ENCODE data around the gene VAMP5. TPM values are rescaled to one million over a fixed set of nuclear protein-coding genes. Genes with fewer than 3 reads are reported as not detected.

Gene VAMP5
- total RNA-seq, 1 experiment from 2014 or later, result 1.9 TPM

GRCh38 chr2:85548608-85548900 is 35.7 kb upstream of the VAMP5 start (continued):
- TF ChIP-seq CTCF (IDR thresholded peaks at IDR 0.05 in 2 of 3, conservative IDR thresholded peaks at IDR 0.05 in 1 of 3; ENCODE audit: borderline replicate concordance in 1 of 3, insufficient read depth in 1 of 3, low read depth in 2 of 3, low read length in 2 of 3), result no peak
- no peak for TF ChIP-seq REST (IDR thresholded peaks at IDR 0.05; ENCODE audit: low read depth)

GRCh38 chr2:85549095-85549494 is 35.1 kb upstream of the VAMP5 start:
- no TSS peak for BruUV-seq (replicated peaks)
- TF ChIP-seq FOSL1 (IDR thresholded peaks at IDR 0.05; ENCODE audit: low read depth), result no peak
- TF ChIP-seq POLR2A (IDR thresholded peaks at IDR 0.05; ENCODE audit: borderline replicate concordance, extremely low read depth, insufficient read depth, insufficient read length), result no peak
- TF ChIP-seq CTCF (IDR thresholded peaks at IDR 0.05 in 2 of 3, conservative IDR thresholded peaks at IDR 0.05 in 1 of 3; ENCODE audit: borderline replicate concordance in 1 of 3, insufficient read depth in 1 of 3, low read depth in 2 of 3, low read length in 2 of 3), result no peak
- no peak for TF ChIP-seq RAD21 (IDR thresholded peaks at IDR 0.05; ENCODE audit: low read depth)
- no peak for TF ChIP-seq TCF7L2 (IDR thresholded peaks at IDR 0.05; ENCODE audit: borderline replicate concordance, extremely low read depth, insufficient read depth, insufficient read length)
- no peak for TF ChIP-seq ELF1 (IDR thresholded peaks at IDR 0.05; ENCODE audit: borderline replicate concordance, low read depth)
- TF ChIP-seq ZBTB33 (IDR thresholded peaks at IDR 0.05; ENCODE audit: extremely low read depth, insufficient replicate concordance, low read length), result no peak
- no peak for TF ChIP-seq POLR2AphosphoS5 (IDR thresholded peaks at IDR 0.05; ENCODE audit: low read depth, low read length)
- no peak for TF ChIP-seq YY1 (IDR thresholded peaks at IDR 0.05; ENCODE audit: extremely low read depth, insufficient replicate concordance, low read depth, low read length)
- no peak for TF ChIP-seq CEBPB (IDR thresholded peaks at IDR 0.05; ENCODE audit: low read depth)
- no peak for TF ChIP-seq EZH2phosphoT487 (IDR thresholded peaks at IDR 0.05; ENCODE audit: borderline replicate concordance)
- no peak for TF ChIP-seq ATF3 (IDR thresholded peaks at IDR 0.05)

More at GRCh38 chr2:85549095-85549494, 35.1 kb upstream of the VAMP5 start:
- Histone ChIP-seq H3K4me2 (ENCODE audit: low read length) (no peak overlapping the region), H3K4me1 (ENCODE audit: control insufficient read depth in 1 of 2, insufficient read depth in 2 of 2, low read length in 2 of 2) (peaks cover 0 to 9% of the 10 kb centered on the region in 2 experiments; a peak in 1 of 4 replicates), H3K79me2 (ENCODE audit: insufficient read depth, low read length) (no peaks in the 10 kb centered on the region), H2AFZ (ENCODE audit: low read depth, low read length, poor library complexity, severe bottlenecking) (no peak overlapping the region), H3K27ac (ENCODE audit: low read depth, low read length) (no peak overlapping the region), H3K9me3 (ENCODE audit: control insufficient read depth in 1 of 2, insufficient read depth in 1 of 2, low read depth in 1 of 2, low read length in 2 of 2) (no peaks in the 10 kb centered on the region), H3K4me3 (replicated peaks in 1 of 2; ENCODE audit: low read depth in 1 of 2, low read length in 2 of 2) (no peak overlapping the region), H3K9ac (ENCODE audit: low read length) (no peak overlapping the region), H3K9me2 (ENCODE audit: insufficient read depth) (no peaks in the 10 kb centered on the region), H3K27me3 (ENCODE audit: insufficient read depth, low read length) (no peaks in the 10 kb centered on the region), H3K36me3 (ENCODE audit: control insufficient read depth in 1 of 2, insufficient read depth in 2 of 2, low read length in 2 of 2) (peaks cover 15 to 51% of the 10 kb centered on the region in 2 experiments; a peak in 3 of 4 replicates), H4K20me1 (ENCODE audit: insufficient read depth) (peaks cover 7% of the 10 kb centered on the region; the same call in 1 of the 2 replicates)
- DNase-seq (ENCODE audit: low read depth, low spot score), result no peak
- RAD21 ChIA-PET (ENCODE audit: low non-redundant PET in 1 of 2, low total read pairs in 2 of 2, uncharacterized antibody in 2 of 2, unreplicated experiment in 2 of 2), result interaction anchor here in 1 of 2 experiments (1.4 kb wide), 1 partner anchor 129 kb away, joined by 3 read pairs; no protein-coding TSS in a partner anchor
- no peak for ATAC-seq
- CTCF ChIA-PET, result interaction anchor here (0.9 to 5.0 kb wide), 4 partner anchors 10 to 135 kb away, joined by 3 to 118 read pairs (median 3); partner anchors contain the start of genes MAT2A and SH2D6
- POLR2A ChIA-PET, result interaction anchor here (0.8 to 15.3 kb wide), 6 partner anchors 9 to 136 kb away, joined by 3 to 236 read pairs (median 3); partner anchors contain the start of genes MAT2A and SH2D6
- intact Hi-C loops (cut with micrococcal nuclease), result no loop called here

Data from HCT116 (cell line).